CD14-positive monocyte (primary cell): Measurements from ENCODE around the gene WDR74. TPM values are rescaled to one million over a fixed set of nuclear protein-coding genes. Genes with fewer than 3 reads are reported as not detected.

Experiments used
- DNase-seq, 3 donors: peaks; one replicate each; pipeline ENCODE4 v3.0.0-alpha.2; 2011 to 2022
- H2AFZ ChIP-seq: 2 replicates; pipeline ENCODE4 v1.6.0; 2012; ENCODE audit warnings: mild to moderate bottlenecking, low read depth, low read length, inconsistent platforms; ENCODE audit not compliant: insufficient read depth, poor library complexity, severe bottlenecking
- H3K27ac ChIP-seq, 2 donors: 1 replicate in 1 of 2; 2 replicates in 1 of 2; pipeline ENCODE4 v1.5.1; 2012 to 2013; ENCODE audit warnings: low read length in 2 of 2, control low read depth in 1 of 2, inconsistent platforms in 1 of 2, low read depth in 1 of 2, mild to moderate bottlenecking in 1 of 2
- H3K27me3 ChIP-seq, 2 donors: one replicate each; pipeline versions ENCODE4 v1.6.0 to v1.6.1; 2011 to 2013; ENCODE audit warnings: low read length in 2 of 2; ENCODE audit not compliant: control insufficient read depth in 2 of 2, insufficient read depth in 2 of 2
- H3K36me3 ChIP-seq, 2 donors: replicated peaks in 1 of 2; 1 replicate in 1 of 2; 2 replicates in 1 of 2; pipeline versions ENCODE4 v1.5.1 to v1.6.1; 2012 to 2013; ENCODE audit warnings: low read length in 2 of 2, control low read depth in 1 of 2, inconsistent platforms in 1 of 2, mild to moderate bottlenecking in 1 of 2; ENCODE audit not compliant: insufficient read depth in 2 of 2, control insufficient read depth in 1 of 2
- H3K4me1 ChIP-seq, 2 donors: 1 replicate in 1 of 2; 2 replicates in 1 of 2; pipeline versions ENCODE4 v1.5.1 to v1.6.1; 2012 to 2013; ENCODE audit warnings: low read length in 2 of 2, control low read depth in 1 of 2, inconsistent platforms in 1 of 2, mild to moderate bottlenecking in 1 of 2, moderate library complexity in 1 of 2; ENCODE audit not compliant: insufficient read depth in 2 of 2, control insufficient read depth in 1 of 2
- H3K4me2 ChIP-seq: replicated peaks from 2 replicates; pipeline ENCODE3; 2012; ENCODE audit warnings: low read length, moderate library complexity, mild to moderate bottlenecking; ENCODE audit not compliant: poor library complexity, severe bottlenecking; ENCODE audit errors: extremely low read depth
- H3K4me3 ChIP-seq, 3 experiments: fragments of 200-600 bp in 1 of 3; sonication (generic) in 1 of 3; replicated peaks in 1 of 3; 1 replicate in 2 of 3; 2 replicates in 1 of 3; pipeline ENCODE4 v1.5.1; 2011 to 2013; ENCODE audit warnings: low read length in 3 of 3, mild to moderate bottlenecking in 3 of 3, control low read depth in 2 of 3, low read depth in 2 of 3, inconsistent platforms in 1 of 3, moderate library complexity in 1 of 3
- H3K79me2 ChIP-seq: 2 replicates; pipeline ENCODE4 v1.6.0; 2012; ENCODE audit warnings: mild to moderate bottlenecking, control low read depth, inconsistent platforms, low read length, moderate library complexity; ENCODE audit not compliant: insufficient read depth
- H3K9ac ChIP-seq: 2 replicates; pipeline ENCODE4 v1.6.0; 2017; ENCODE audit warnings: low read length, mild to moderate bottlenecking; ENCODE audit not compliant: insufficient read depth, poor library complexity, severe bottlenecking
- H3K9me3 ChIP-seq, 2 donors: replicated peaks in 1 of 2; 1 replicate in 1 of 2; 2 replicates in 1 of 2; pipeline versions ENCODE4 v1.5.1 to v1.6.1; 2012 to 2013; ENCODE audit warnings: low read length in 2 of 2, control low read depth in 1 of 2; ENCODE audit not compliant: control insufficient read depth in 1 of 2, insufficient read depth in 1 of 2
- H4K20me1 ChIP-seq: 2 replicates; pipeline ENCODE4 v1.6.0; 2012; ENCODE audit warnings: mild to moderate bottlenecking, low read length, control low read depth, moderate library complexity; ENCODE audit not compliant: insufficient read depth
- H3K27ac Mint-ChIP-seq, 7 donors: one replicate each; pipeline ENCODE4 v1.8.0; 2020; ENCODE audit warnings: mild to moderate bottlenecking in 7 of 7, mixed read lengths in 7 of 7, moderate library complexity in 6 of 7, inconsistent platforms in 2 of 7
- H3K27me3 Mint-ChIP-seq, 3 donors: one replicate each; pipeline ENCODE4 v1.8.0; 2021 to 2022; ENCODE audit warnings: low read depth in 3 of 3, mild to moderate bottlenecking in 3 of 3, mixed read lengths in 3 of 3, moderate library complexity in 3 of 3, inconsistent platforms in 1 of 3
- H3K36me3 Mint-ChIP-seq, 2 donors: one replicate each; pipeline ENCODE4 v1.8.0; 2020; ENCODE audit warnings: mixed read lengths in 2 of 2, inconsistent platforms in 1 of 2, mild to moderate bottlenecking in 1 of 2
- H3K4me1 Mint-ChIP-seq: one replicate; pipeline ENCODE4 v1.8.0; 2020; ENCODE audit warnings: mild to moderate bottlenecking, mixed read lengths
- H3K4me3 Mint-ChIP-seq, 2 donors: one replicate each; pipeline ENCODE4 v1.8.0; 2020; ENCODE audit warnings: mild to moderate bottlenecking in 2 of 2, mixed read lengths in 2 of 2, moderate library complexity in 1 of 2
- H3K9me3 Mint-ChIP-seq, 7 donors: one replicate each; pipeline ENCODE4 v1.8.0; 2020 to 2022; ENCODE audit warnings: mixed read lengths in 7 of 7, mild to moderate bottlenecking in 6 of 7, moderate library complexity in 6 of 7, inconsistent platforms in 2 of 7
- CTCF ChIP-seq: fragments of 200-600 bp; IDR thresholded peaks from one replicate; pipeline ENCODE4 v1.8.0; 2022; ENCODE audit warnings: antibody characterized with exemption, mild to moderate bottlenecking
- WGBS: methylation state at CpG from one replicate; pipeline ENCODE4 v1.1.5; 2013; ENCODE audit warnings: missing lambda C conversion rate; ENCODE audit not compliant: insufficient coverage; 5-methylcytosine and 5-hydroxymethylcytosine counted together
- intact Hi-C, 2 donors: fragments of 100-400 bp; cut with micrococcal nuclease; formaldehyde crosslinking; loops; one replicate each; pipeline versions ENCODE4 v1.15.0 to v1.15.1; 2023
- polyA plus RNA-seq, 3 donors: library from polyadenylated mRNA; depleted of rRNA in 1 of 3; unstranded in 2 of 3; stranded (reverse) in 1 of 3; fragments of 300-500 nt in 2 of 3; fragments of >200 nt in 1 of 3; fragmentation: Illumina TruSeq in 2 of 3; gene quantifications; 1 replicate in 2 of 3; 2 replicates in 1 of 3; pipeline ENCODE4 v1.2.3, GENCODE V29; 2012 to 2021

Gene WDR74
- polyA plus RNA-seq, 3 donors, result 14.2 to 52.5 (median 18.4) TPM

GRCh38 chr11:62788991-62789390 lies 50.4 kb downstream of the WDR74 start:
- Histone ChIP-seq H4K20me1 (peaks cover 26% of the 10 kb centered on the region), H3K4me1 (peaks cover 35 to 66% of the 10 kb centered on the region in 2 donors), H3K79me2 (peaks cover 73% of the 10 kb centered on the region), H3K27ac (peak overlapping the region; percentile 10 to 77), H3K27me3 (no peaks in the 10 kb centered on the region), H3K9ac (no peak overlapping the region), H3K4me3 (no peak overlapping the region), H3K9me3 (no peaks in the 10 kb centered on the region), H3K4me2 (no peak overlapping the region), H2AFZ (no peak overlapping the region), H3K36me3 (peaks cover 35 to 42% of the 10 kb centered on the region in 2 donors)
- Mint-ChIP-seq H3K9me3 (no peaks in the 10 kb centered on the region), H3K4me3 (no peak overlapping the region), H3K27ac (peak overlapping the region in 5 of 7 donors; percentile 67 to 96 (median 90)), H3K4me1 (peaks cover 51% of the 10 kb centered on the region), H3K27me3 (no peaks in the 10 kb centered on the region), H3K36me3 (peaks cover 28 to 37% of the 10 kb centered on the region in 2 donors)
- 90% methylated on average over 2 of the region's 5 CpGs for WGBS
- intact Hi-C loops, result loop anchor here (5.0 to 10.0 kb wide), 3 partner anchors 43 to 194 kb away; partner anchors contain the start of genes STX5 (in 1 of the 2), TEX54 (in 1 of the 2) and TUT1 (in 1 of the 2)
- no peak for TF ChIP-seq CTCF
- DNase-seq, result no peak

- Histone ChIP-seq H3K36me3 (peaks cover 28 to 32% of the 10 kb centered on the region in 2 donors), H2AFZ (peak within 1 kb of the TSS; percentile 93), H3K27me3 (no peaks in the 10 kb centered on the region), H3K27ac (peak within 1 kb of the TSS; percentile 83 to 98), H3K4me2 (peak within 1 kb of the TSS; percentile 95), H4K20me1 (peaks cover 14% of the 10 kb centered on the region), H3K9me3 (no peaks in the 10 kb centered on the region), H3K4me1 (peaks cover 30 to 55% of the 10 kb centered on the region in 2 donors), H3K79me2 (peaks cover 66% of the 10 kb centered on the region), H3K9ac (peak within 1 kb of the TSS; percentile 98), H3K4me3 (peak within 1 kb of the TSS; percentile 77 to 100 (median 84))
- H3K36me3 Mint-ChIP-seq, result peaks cover 25 to 37% of the 10 kb centered on the region in 2 donors
- H3K4me1 Mint-ChIP-seq, result peaks cover 46% of the 10 kb centered on the region
- WGBS, result under 1% methylated on average over 88 of the region's 88 CpGs
- DNase-seq, result peak; percentile 97 to 98 (median 97)
- peak within 1 kb of the TSS; percentile 92 to 98 (median 96) for H3K27ac Mint-ChIP-seq
- H3K9me3 Mint-ChIP-seq, result peaks cover 0 to 3% (median 0%) of the 10 kb centered on the region in 7 donors
- TF ChIP-seq CTCF, result peak; percentile 74
- no peaks in the 10 kb centered on the region for H3K27me3 Mint-ChIP-seq
- intact Hi-C loops, result loop anchor here (1.0 to 10.0 kb wide), 7 partner anchors 26 to 192 kb away; partner anchors contain the start of genes POLR2G (in 1 of the 2), STX5 (in 1 of the 2), TEX54 (in 1 of the 2) and TUT1 (in 1 of the 2)
- H3K4me3 Mint-ChIP-seq, result peak within 1 kb of the TSS; percentile 91 to 93
These were observed 52.2 kb downstream of the WDR74 start, which contains the start of gene TMEM179B for GRCh38 chr11:62787005-62787759. Gene TMEM179B (plus strand): TSS chr11:62787402. CDS start chr11:62787432, 30 bp downstream.
